K562 (cell line): Measurements from ENCODE around the gene ACTL6A. TPM values are rescaled to one million over a fixed set of nuclear protein-coding genes. Genes with fewer than 3 reads are reported as not detected.

Source experiments
- ATAC-seq: fragments of 200-7000 bp; cut with Tn5 transposase; 3 replicates; pipeline ENCODE4 v1.9.1; 2020; ENCODE audit warnings: moderate library complexity
- BruUV-seq: library from RNA; stranded (reverse); fragments of 400-500 nt; replicated peaks from 2 replicates; lab custom pipeline; 2021; lab: Mats Ljungman, UMichigan
- CTCF ChIA-PET: fragments of 300-600 bp; formaldehyde crosslinking; extraction: SDS; loops from one replicate; lab custom pipeline; 2021; ENCODE audit warnings: low intra/inter-chr PET ratio; lab: Yijun Ruan, JAX
- POLR2A ChIA-PET: fragments of 300-600, 350-650 bp; sonication (Branson Sonifier 250); formaldehyde crosslinking; extraction: SDS; loops from one replicate; lab custom pipeline; 2021; ENCODE audit warnings: antibody characterized with exemption, inconsistent platforms; lab: Yijun Ruan, JAX
- DNase-seq, 4 experiments: peaks; one replicate each; pipeline versions ENCODE4 v3.0.0 to v3.0.0-alpha.2; 2011 to 2018; ENCODE audit warnings: low spot score in 3 of 4, mixed read lengths in 3 of 4; ENCODE audit errors: extremely low read depth in 1 of 4
- FAIRE-seq: peaks from 2 replicates; lab custom pipeline; 2011; peaks lifted over from hg19 to GRCh38; lab: Jason Lieb, UNC
- H2AFZ ChIP-seq: 2 replicates; pipeline ENCODE4 v1.6.0; 2011; ENCODE audit warnings: low read depth, low read length, control low read depth, inconsistent platforms
- H3K27ac ChIP-seq: fragments of 200-600 bp; 3 replicates; pipeline ENCODE4 v1.8.0; 2011; ENCODE audit warnings: low read depth, mild to moderate bottlenecking, control low read depth, inconsistent platforms, low read length, moderate library complexity, mixed read lengths; ENCODE audit errors: extremely low read depth
- H3K27me3 ChIP-seq, 2 experiments: fragments of 300-600 bp in 1 of 2; 2 replicates in 1 of 2; 3 replicates in 1 of 2; pipeline versions ENCODE4 v1.6.0 to v1.8.0; 2011; ENCODE audit warnings: inconsistent platforms in 2 of 2, low read length in 2 of 2, mild to moderate bottlenecking in 1 of 2, mixed read lengths in 1 of 2, moderate library complexity in 1 of 2; ENCODE audit not compliant: control insufficient read depth in 2 of 2, insufficient read depth in 2 of 2
- H3K36me3 ChIP-seq: fragments of 300-600 bp; 3 replicates; pipeline ENCODE4 v1.8.0; 2011; ENCODE audit warnings: mild to moderate bottlenecking, low read length, inconsistent platforms; ENCODE audit not compliant: control insufficient read depth, insufficient read depth
- H3K4me1 ChIP-seq, 2 experiments: fragments of 200-600 bp in 1 of 2; replicated peaks in 1 of 2; 2 replicates in 1 of 2; 3 replicates in 1 of 2; pipeline versions ENCODE4 v1.5.1 to v1.8.0; 2011; ENCODE audit warnings: inconsistent platforms in 2 of 2, low read length in 2 of 2, mild to moderate bottlenecking in 1 of 2, mixed read lengths in 1 of 2, moderate library complexity in 1 of 2; ENCODE audit not compliant: control insufficient read depth in 2 of 2, insufficient read depth in 2 of 2
- H3K4me2 ChIP-seq: 2 replicates; pipeline ENCODE4 v1.6.1; 2011; ENCODE audit warnings: low read length, control low read depth, inconsistent platforms, mixed read lengths; ENCODE audit not compliant: insufficient read depth
- H3K4me3 ChIP-seq: fragments of 200-600 bp; sonication (generic), shearing (Covaris generic); 2 replicates; pipeline ENCODE4 v1.5.1; 2016; ENCODE audit warnings: control low read depth, inconsistent platforms
- H3K79me2 ChIP-seq: fragments of 200-600 bp; 3 replicates; pipeline ENCODE4 v1.8.0; 2011; ENCODE audit warnings: low read length, inconsistent platforms; ENCODE audit not compliant: control insufficient read depth, insufficient read depth
- H3K9ac ChIP-seq, 2 experiments: 2 replicates each; pipeline versions ENCODE4 v1.6.0 to v1.6.1; 2011; ENCODE audit warnings: low read depth in 2 of 2, low read length in 2 of 2, control low read depth in 1 of 2, inconsistent platforms in 1 of 2, mild to moderate bottlenecking in 1 of 2, mixed read lengths in 1 of 2; ENCODE audit not compliant: insufficient read depth in 1 of 2
- H3K9me1 ChIP-seq: one replicate; pipeline ENCODE4 v1.6.0; 2011; ENCODE audit warnings: inconsistent platforms, mild to moderate bottlenecking, low read length, moderate library complexity; ENCODE audit not compliant: control insufficient read depth, insufficient read depth
- H3K9me3 ChIP-seq: replicated peaks from 2 replicates; pipeline ENCODE4 v1.5.1; 2011; ENCODE audit warnings: low read depth, low read length, inconsistent platforms; ENCODE audit not compliant: control insufficient read depth, insufficient read depth
- H4K20me1 ChIP-seq: replicated peaks from 2 replicates; pipeline ENCODE4 v1.6.1; 2011; ENCODE audit warnings: low read length, inconsistent platforms, mixed read lengths; ENCODE audit not compliant: control insufficient read depth, insufficient read depth
- BCOR ChIP-seq: fragments of 450-650 bp; IDR thresholded peaks from 2 replicates; pipeline ENCODE4 v1.6.1; 2016
- BHLHE40 ChIP-seq: IDR thresholded peaks from 2 replicates; pipeline ENCODE4 v1.6.1; 2011; ENCODE audit warnings: low read length, improper control_type of control experiment
- CCNT2 ChIP-seq: IDR thresholded peaks from 2 replicates; pipeline ENCODE4 v1.6.1; 2011; ENCODE audit warnings: borderline replicate concordance, low read depth, mild to moderate bottlenecking, moderate library complexity, mixed read lengths, low read length; ENCODE audit not compliant: insufficient read length; ENCODE audit errors: extremely low read depth
- ELF4 ChIP-seq: fragments of 450-650 bp; formaldehyde crosslinking; IDR thresholded peaks from 2 replicates; pipeline ENCODE4 v1.4.0; 2022; ENCODE audit warnings: missing genetic modification characterization
- HCFC1 ChIP-seq: IDR thresholded peaks from 2 replicates; pipeline ENCODE4 v1.6.1; 2012; ENCODE audit warnings: low read depth, low read length, improper control_type of control experiment
- HIVEP1 ChIP-seq: fragments of 250-450 bp; sonication (Bioruptor Pico); IDR thresholded peaks from 2 replicates; pipeline ENCODE4 v1.4.0; 2020; ENCODE audit warnings: mild to moderate bottlenecking
- KDM1A ChIP-seq, 2 experiments: fragments of 450-650 bp; IDR thresholded peaks; 2 replicates each; pipeline ENCODE4 v1.6.1; 2016; ENCODE audit warnings: mild to moderate bottlenecking in 2 of 2
- MAFG ChIP-seq: fragments of 450-650 bp; conservative IDR thresholded peaks from 2 replicates; pipeline ENCODE4 v1.6.1; 2016; ENCODE audit warnings: missing genetic modification characterization, missing compliant biosample characterization
- NR1H2 ChIP-seq: sonication (generic); formaldehyde crosslinking; IDR thresholded peaks from 2 replicates; pipeline ENCODE4 v1.4.0; 2020; ENCODE audit warnings: mild to moderate bottlenecking, missing genetic modification reagents
- RBM34 ChIP-seq: fragments of 200-400 bp; formaldehyde crosslinking; IDR thresholded peaks from 2 replicates; pipeline ENCODE4 v1.6.1; 2018; ENCODE audit warnings: low read length, borderline replicate concordance; ENCODE audit not compliant: insufficient read depth
- ZNF444 ChIP-seq: fragments of 250-450 bp; sonication (Bioruptor Pico); IDR thresholded peaks from 2 replicates; pipeline ENCODE4 v1.4.0; 2020; ENCODE audit warnings: mild to moderate bottlenecking, moderate library complexity
- ZNF551 ChIP-seq: fragments of 250-450 bp; sonication (Bioruptor Pico); IDR thresholded peaks from 2 replicates; pipeline ENCODE4 v1.5.0; 2021; ENCODE audit warnings: mild to moderate bottlenecking, moderate library complexity
- WGBS: fragments of 100-300 bp; shearing (Covaris generic); methylation state at CpG from one replicate; pipeline ENCODE4 v1.1.6; 2016; ENCODE audit warnings: low coverage, mixed read lengths; ENCODE audit not compliant: insufficient coverage; ENCODE audit errors: missing lambda C conversion rate; 5-methylcytosine and 5-hydroxymethylcytosine counted together
- in situ Hi-C: fragments of 300-500 bp; cut with MboI; formaldehyde crosslinking; loops from 4 replicates; pipeline ENCODE4 v1.15.0; 2018; ENCODE audit warnings: inconsistent platforms, mixed read lengths
- intact Hi-C: fragments of 100-400 bp; cut with micrococcal nuclease; formaldehyde crosslinking; loops from 2 replicates; pipeline ENCODE4 v1.14.2; 2022
- polyA plus RNA-seq, 8 experiments: library from polyadenylated mRNA; depleted of rRNA in 4 of 8; stranded (reverse) in 5 of 8; unstranded in 3 of 8; fragments of >200 nt; fragmentation: Nextera tagmentation in 2 of 8; fragmentation: Illumina TruSeq in 1 of 8; extraction: Ambion mirVana in 2 of 8; extraction: Trizol in 1 of 8; gene quantifications; 2 replicates each; pipeline versions ENCODE4 v1.2.1 to v1.2.3, GENCODE V29; 2011 to 2014; ENCODE audit warnings: inconsistent platforms in 1 of 8, missing spikeins in 1 of 8
- total RNA-seq, 7 experiments: library from RNA; depleted of rRNA in 6 of 7; stranded (reverse); fragments of >200 nt in 6 of 7; fragmentation: Illumina TruSeq in 2 of 7; extraction: Trizol in 2 of 7; gene quantifications; 2 replicates each; pipeline versions ENCODE4 v1.2.1 to v1.2.3, GENCODE V29; 2011 to 2021; ENCODE audit warnings: low replicate concordance in 1 of 7
- TF ChIP-seq, protein P1 (sequence below): sonication (generic); formaldehyde crosslinking; IDR thresholded peaks from 2 replicates; pipeline ENCODE4 v1.8.0; 2022; ENCODE audit warnings: mild to moderate bottlenecking, missing genetic modification reagents
- TF ChIP-seq, protein P2 (sequence below), 2 experiments: fragments of 450-650 bp in 1 of 2; sonication (generic) in 1 of 2; formaldehyde crosslinking in 1 of 2; IDR thresholded peaks in 1 of 2; conservative IDR thresholded peaks in 1 of 2; 2 replicates each; pipeline versions ENCODE4 v1.6.1 to v1.8.1; 2016 to 2023; ENCODE audit warnings: mild to moderate bottlenecking in 2 of 2, moderate library complexity in 2 of 2, inconsistent platforms in 1 of 2, missing genetic modification reagents in 1 of 2

ACTL6A gene
- total and polyA plus RNA-seq, 9 of the 15 experiments (the other 6 are each of a cell fraction or from before 2014, with no cell fraction given), result 107 to 243 (median 157) TPM

DNA sequence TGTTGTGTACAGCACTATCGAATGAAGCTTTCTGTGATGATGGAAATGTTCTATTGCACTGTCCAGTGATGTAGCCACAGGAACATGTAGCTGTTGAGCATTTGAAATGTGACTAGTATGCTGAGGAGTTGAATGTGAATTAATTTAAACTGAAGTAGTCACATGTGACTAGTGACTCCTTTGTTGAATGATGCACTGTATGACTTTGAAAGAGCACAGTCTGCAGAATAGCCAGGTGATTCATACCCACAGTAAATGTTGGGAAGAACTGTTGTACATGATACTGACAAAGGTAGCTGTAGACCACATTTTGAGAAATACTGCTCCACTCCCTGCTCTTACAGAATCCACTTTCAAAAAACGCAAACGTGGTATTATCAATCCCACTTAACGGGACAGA lies 34.0 kb upstream of the ACTL6A start:
- in situ Hi-C loops, result no loop called here
- 8% methylated on average over 4 of the region's 4 CpGs for WGBS

DNA sequence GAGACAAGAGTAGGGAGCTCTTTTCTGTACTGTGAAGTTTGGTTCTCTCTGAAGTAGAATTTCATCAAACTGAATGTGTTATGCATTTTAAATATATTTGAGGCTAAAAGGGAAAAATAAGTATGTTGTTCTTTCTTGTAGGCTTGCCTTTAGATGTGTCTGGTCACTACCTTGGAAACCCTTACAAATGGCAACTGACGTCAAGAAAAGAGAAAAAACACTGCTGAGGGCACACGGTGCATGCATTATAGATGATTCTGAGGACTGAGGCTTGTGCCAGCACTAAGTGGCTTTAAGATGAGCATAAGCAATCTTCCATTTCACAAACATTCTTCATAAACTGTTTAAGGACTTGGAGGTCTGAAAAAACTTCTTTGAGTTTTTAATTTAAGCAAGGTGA lies 31.1 kb upstream of the ACTL6A start:
- H2AFZ ChIP-seq, result no peak overlapping the region
- no peak overlapping the region for H3K9ac ChIP-seq
- POLR2A ChIA-PET, result no interaction called here
- no TSS peak for BruUV-seq
- WGBS, result 4% methylated on average over 2 of the region's 2 CpGs
- no peak for ATAC-seq
- no peaks in the 10 kb centered on the region for H3K4me1 ChIP-seq
- no peaks in the 10 kb centered on the region for H3K9me3 ChIP-seq
- no peak for TF ChIP-seq BHLHE40
- no peak for TF ChIP-seq KDM1A (IDR thresholded peaks at IDR 0.05)
- TF ChIP-seq NR1H2 (CRISPR knock-in tag), result no peak
- no peak for TF ChIP-seq HCFC1
- TF ChIP-seq ZNF444, result no peak
- TF ChIP-seq ELF4 (CRISPR knock-in tag), result no peak
- no peak for TF ChIP-seq HIVEP1
- no peak for TF ChIP-seq MAFG (tag)
- TF ChIP-seq, protein P1, sequence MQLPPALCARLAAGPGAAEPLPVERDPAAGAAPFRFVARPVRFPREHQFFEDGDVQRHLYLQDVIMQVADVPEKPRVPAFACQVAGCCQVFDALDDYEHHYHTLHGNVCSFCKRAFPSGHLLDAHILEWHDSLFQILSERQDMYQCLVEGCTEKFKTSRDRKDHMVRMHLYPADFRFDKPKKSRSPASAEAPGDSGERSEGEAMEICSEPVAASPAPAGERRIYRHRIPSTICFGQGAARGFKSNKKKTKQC (CRISPR knock-in tag), result no peak
- no peak for TF ChIP-seq CCNT2
- no peak for TF ChIP-seq ZNF551 (CRISPR knock-in tag)
- no peak for TF ChIP-seq RBM34
- TF ChIP-seq, protein P2, sequence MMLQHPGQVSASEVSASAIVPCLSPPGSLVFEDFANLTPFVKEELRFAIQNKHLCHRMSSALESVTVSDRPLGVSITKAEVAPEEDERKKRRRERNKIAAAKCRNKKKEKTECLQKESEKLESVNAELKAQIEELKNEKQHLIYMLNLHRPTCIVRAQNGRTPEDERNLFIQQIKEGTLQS (IDR thresholded peaks at IDR 0.05), result no peak
- TF ChIP-seq, protein P2 (CRISPR knock-in tag; conservative IDR thresholded peaks at IDR 0.05), result no peak
- TF ChIP-seq, all 486 proteins: peak for 0
- in situ Hi-C loops (no loop called here), intact Hi-C loops (no loop called here)
- CTCF ChIA-PET, result no interaction called here
- Histone ChIP-seq H3K27me3 (peaks cover 13 to 16% of the 10 kb centered on the region in 2 experiments; a peak in 4 of 5 replicates), H3K9me1 (no peaks in the 10 kb centered on the region), H3K4me3 (no peak overlapping the region), H4K20me1 (no peaks in the 10 kb centered on the region; the same call in 1 of the 2 replicates), H3K4me2 (no peak overlapping the region), H3K27ac (no peak overlapping the region), H3K79me2 (no peaks in the 10 kb centered on the region), H3K36me3 (no peaks in the 10 kb centered on the region)
- FAIRE-seq (no peak), DNase-seq (no peak)

More for the DNA sequence above, 34.0 kb upstream of the ACTL6A start:
- ChIA-PET POLR2A (interaction anchor here (1.1 kb wide), 1 partner anchor 12 kb away, joined by 4 read pairs; no protein-coding TSS in a partner anchor), CTCF (no interaction called here)
- H4K20me1 ChIP-seq, result no peaks in the 10 kb centered on the region; the same call in 1 of the 2 replicates
- no peak overlapping the region for H2AFZ ChIP-seq
- H3K9me1 ChIP-seq, result no peaks in the 10 kb centered on the region
- H3K4me3 ChIP-seq, result no peak overlapping the region
- no peak for TF ChIP-seq BCOR
- H3K9me3 ChIP-seq, result no peaks in the 10 kb centered on the region
- DNase-seq (no peak), ATAC-seq (no peak), FAIRE-seq (peak; percentile 74)
- no peak overlapping the region for H3K4me2 ChIP-seq
- H3K4me1 ChIP-seq, result no peaks in the 10 kb centered on the region
- H3K27me3 ChIP-seq, result peaks cover 0 to 16% of the 10 kb centered on the region in 2 experiments
- H3K36me3 ChIP-seq, result no peaks in the 10 kb centered on the region
- intact Hi-C loops, result no loop called here
- H3K79me2 ChIP-seq, result no peaks in the 10 kb centered on the region
- H3K27ac ChIP-seq, result no peak overlapping the region
- BruUV-seq, result no TSS peak
- no peak overlapping the region for H3K9ac ChIP-seq
